Measurements from ENCODE around the gene ADAMTS14. TPM values are rescaled to one million over a fixed set of nuclear protein-coding genes. Genes with fewer than 3 reads are reported as not detected.
"Not testable (repeated sequence)": the region's sequence is repeated elsewhere in the genome, so short reads cannot be mapped to it uniquely, and the experiment has no call there.

ADAMTS14 gene
- total RNA-seq, 6 experiments from 2014 or later, result 0.03 to 0.09 (median 0.05) TPM; not detected in 2

- no peak overlapping the region for H3K4me3 Mint-ChIP-seq
- no peaks in the 10 kb centered on the region for H3K4me1 Mint-ChIP-seq (ENCODE audit: low read depth)
- H3K27ac Mint-ChIP-seq, result no peak overlapping the region
- peaks cover 20% of the 10 kb centered on the region for H3K27me3 Mint-ChIP-seq (ENCODE audit: insufficient read depth)
- DNase-seq, result no peak
- H3K9me3 Mint-ChIP-seq, result peaks cover 10% of the 10 kb centered on the region
- TF ChIP-seq CTCF (IDR thresholded peaks at IDR 0.05), result no peak
- H3K36me3 Mint-ChIP-seq (ENCODE audit: low read depth), result peaks cover 7% of the 10 kb centered on the region; the same call in 1 of the 2 replicates
Observed at GRCh38 chr10:70629338-70629737, 43.0 kb upstream of the ADAMTS14 start.

GRCh38 chr10:70631735-70632134 lies 40.6 kb upstream of the ADAMTS14 start:
- H3K9me3 Mint-ChIP-seq, result peaks cover 10% of the 10 kb centered on the region
- not testable (repeated sequence) for H3K4me1 Mint-ChIP-seq (ENCODE audit: low read depth); H3K4me3 Mint-ChIP-seq; DNase-seq; H3K36me3 Mint-ChIP-seq (ENCODE audit: low read depth); H3K27ac Mint-ChIP-seq
- peaks cover 21% of the 10 kb centered on the region for H3K27me3 Mint-ChIP-seq (ENCODE audit: insufficient read depth)

GRCh38 chr10:70634011-70634410 lies 38.3 kb upstream of the ADAMTS14 start:
- Mint-ChIP-seq H3K9me3 (peaks cover 10% of the 10 kb centered on the region), H3K4me1 (ENCODE audit: low read depth) (no peaks in the 10 kb centered on the region), H3K4me3 (no peak overlapping the region), H3K27ac (no peak overlapping the region), H3K36me3 (ENCODE audit: low read depth) (peaks cover 7% of the 10 kb centered on the region; the same call in 1 of the 2 replicates), H3K27me3 (ENCODE audit: insufficient read depth) (peaks cover 19% of the 10 kb centered on the region)
- TF ChIP-seq CTCF (IDR thresholded peaks at IDR 0.05), result no peak
- no peak for DNase-seq

GRCh38 chr10:70634515-70634914 lies 37.8 kb upstream of the ADAMTS14 start:
- Mint-ChIP-seq H3K27me3 (ENCODE audit: insufficient read depth) (peaks cover 19% of the 10 kb centered on the region), H3K9me3 (peaks cover 10% of the 10 kb centered on the region)
- DNase-seq; H3K36me3 Mint-ChIP-seq (ENCODE audit: low read depth); H3K4me1 Mint-ChIP-seq (ENCODE audit: low read depth); H3K27ac Mint-ChIP-seq; H3K4me3 Mint-ChIP-seq: not testable (repeated sequence)

- not testable (repeated sequence) for H3K4me3 Mint-ChIP-seq; DNase-seq; H3K27ac Mint-ChIP-seq; H3K4me1 Mint-ChIP-seq (ENCODE audit: low read depth); H3K36me3 Mint-ChIP-seq (ENCODE audit: low read depth); H3K9me3 Mint-ChIP-seq
- peaks cover 21% of the 10 kb centered on the region for H3K27me3 Mint-ChIP-seq (ENCODE audit: insufficient read depth)
Observed at GRCh38 chr10:70639640-70640383, 32.5 kb upstream of the ADAMTS14 start.

GRCh38 chr10:70643272-70643671 lies 29.0 kb upstream of the ADAMTS14 start:
- H3K27me3 Mint-ChIP-seq (ENCODE audit: insufficient read depth), result peaks cover 25% of the 10 kb centered on the region
- not testable (repeated sequence) for H3K4me1 Mint-ChIP-seq (ENCODE audit: low read depth); H3K4me3 Mint-ChIP-seq; H3K9me3 Mint-ChIP-seq; H3K27ac Mint-ChIP-seq; H3K36me3 Mint-ChIP-seq (ENCODE audit: low read depth); DNase-seq

GRCh38 chr10:70644959-70645358 lies 27.3 kb upstream of the ADAMTS14 start:
- DNase-seq; H3K4me3 Mint-ChIP-seq; H3K9me3 Mint-ChIP-seq; H3K27ac Mint-ChIP-seq; H3K36me3 Mint-ChIP-seq (ENCODE audit: low read depth): not testable (repeated sequence)
- peaks cover 13% of the 10 kb centered on the region for H3K4me1 Mint-ChIP-seq (ENCODE audit: low read depth)
- peaks cover 27% of the 10 kb centered on the region for H3K27me3 Mint-ChIP-seq (ENCODE audit: insufficient read depth)

GRCh38 chr10:70647086-70647485 lies 25.2 kb upstream of the ADAMTS14 start:
- TF ChIP-seq CTCF (IDR thresholded peaks at IDR 0.05), result no peak
- peaks cover 18% of the 10 kb centered on the region for H3K27me3 Mint-ChIP-seq (ENCODE audit: insufficient read depth)
- peaks cover 16% of the 10 kb centered on the region for H3K4me1 Mint-ChIP-seq (ENCODE audit: low read depth)
- H3K27ac Mint-ChIP-seq, result no peak overlapping the region
- H3K36me3 Mint-ChIP-seq (ENCODE audit: low read depth), result no peaks in the 10 kb centered on the region
- DNase-seq, result no peak
- H3K4me3 Mint-ChIP-seq, result no peak overlapping the region
- H3K9me3 Mint-ChIP-seq, result no peaks in the 10 kb centered on the region

All from HFFc6 (cell line).